NT2/D1 (cell line): ENCODE data around the gene GINS3.

Experiments used
- YY1 ChIP-seq: IDR thresholded peaks from 2 replicates; pipeline ENCODE4 v1.6.1; 2011; ENCODE audit not compliant: insufficient read length, insufficient read depth
- ZNF274 ChIP-seq: IDR thresholded peaks from 2 replicates; pipeline ENCODE4 v1.6.1; 2011; ENCODE audit warnings: mild to moderate bottlenecking, low read depth, low read length

GRCh38 chr16:58425245-58425644 lies 33.0 kb downstream of the GINS3 start:
- TF ChIP-seq ZNF274 = no peak
- TF ChIP-seq YY1 = no peak
